Activated B cell treated with CpG ODN at 0.5 μM for 24 hours (primary cell): ENCODE measurements around the gene GBP4. TPM values are rescaled to one million over a fixed set of nuclear protein-coding genes. Genes with fewer than 3 reads are reported as not detected.

Experiments used
- ATAC-seq: fragments of 200-7000 bp; cut with Tn5 transposase; one replicate; pipeline ENCODE4 v1.10.0; 2021; ENCODE audit warnings: low read depth, mild to moderate bottlenecking, moderate library complexity
- CTCF ChIA-PET: fragments of 350-600 bp; sonication (Branson Sonifier 250); formaldehyde crosslinking; loops from one replicate; lab custom pipeline; 2021; ENCODE audit warnings: antibody characterized with exemption; lab: Charles Lee
- POLR2A ChIA-PET: fragments of 350-600 bp; sonication (Branson Sonifier 250); formaldehyde crosslinking; loops from one replicate; lab custom pipeline; 2021; ENCODE audit warnings: antibody characterized with exemption; lab: Charles Lee
- DNase-seq: peaks from one replicate; pipeline ENCODE4 v3.0.0; 2022
- H3K27ac Mint-ChIP-seq: one replicate; pipeline ENCODE4 v1.8.0; 2020; ENCODE audit warnings: mixed read lengths
- H3K27me3 Mint-ChIP-seq: one replicate; pipeline ENCODE4 v1.8.0; 2021; ENCODE audit warnings: mixed read lengths
- H3K36me3 Mint-ChIP-seq: one replicate; pipeline ENCODE4 v1.8.0; 2021; ENCODE audit warnings: low read depth, mixed read lengths
- H3K4me1 Mint-ChIP-seq: one replicate; pipeline ENCODE4 v1.8.0; 2021; ENCODE audit warnings: mixed read lengths
- H3K4me3 Mint-ChIP-seq: one replicate; pipeline ENCODE4 v1.8.0; 2020; ENCODE audit warnings: mild to moderate bottlenecking, mixed read lengths
- H3K9me3 Mint-ChIP-seq: one replicate; pipeline ENCODE4 v1.8.0; 2020; ENCODE audit warnings: mixed read lengths
- CTCF ChIP-seq: fragments of 200-600 bp; IDR thresholded peaks from one replicate; pipeline ENCODE4 v1.8.0; 2022; ENCODE audit warnings: antibody characterized with exemption, mild to moderate bottlenecking
- intact Hi-C: fragments of 100-400 bp; cut with micrococcal nuclease; formaldehyde crosslinking; loops from one replicate; pipeline ENCODE4 v1.15.1; 2024
- total RNA-seq: library from RNA; stranded (reverse); gene quantifications from 2 replicates; pipeline ENCODE4 v1.2.3, GENCODE V29; 2022

GBP4 gene
- total RNA-seq, 1 donor from 2014 or later, result 19.2 TPM

GRCh38 chr1:89149976-89150375 is 48.8 kb downstream of the GBP4 start:
- ChIA-PET POLR2A (interaction anchor here (0.7 kb wide), 1 partner anchor 27 kb away, joined by 3 read pairs; no protein-coding TSS in a partner anchor), CTCF (no interaction called here)
- TF ChIP-seq CTCF, result no peak

GRCh38 chr1:89149229-89149628 is 49.5 kb downstream of the GBP4 start:
- ChIA-PET CTCF (no interaction called here), POLR2A (no interaction called here)
- intact Hi-C loops, result no loop called here
- no peaks in the 10 kb centered on the region for H3K36me3 Mint-ChIP-seq
- ATAC-seq, result no peak
- no peak for DNase-seq
- no peak for TF ChIP-seq CTCF
- no peak overlapping the region for H3K27ac Mint-ChIP-seq
- H3K4me3 Mint-ChIP-seq, result no peak overlapping the region
- H3K9me3 Mint-ChIP-seq, result no peaks in the 10 kb centered on the region
- no peaks in the 10 kb centered on the region for H3K4me1 Mint-ChIP-seq
- H3K27me3 Mint-ChIP-seq, result no peaks in the 10 kb centered on the region

More at GRCh38 chr1:89149976-89150375, 48.8 kb downstream of the GBP4 start:
- DNase-seq (no peak), ATAC-seq (no peak)
- Mint-ChIP-seq H3K4me1 (no peaks in the 10 kb centered on the region), H3K9me3 (no peaks in the 10 kb centered on the region), H3K27ac (no peak overlapping the region), H3K4me3 (no peak overlapping the region), H3K36me3 (no peaks in the 10 kb centered on the region), H3K27me3 (no peaks in the 10 kb centered on the region)
- intact Hi-C loops, result no loop called here

- TF ChIP-seq CTCF, result no peak
- Mint-ChIP-seq H3K9me3 (no peaks in the 10 kb centered on the region), H3K36me3 (no peaks in the 10 kb centered on the region), H3K27me3 (no peaks in the 10 kb centered on the region), H3K4me3 (no peak overlapping the region), H3K27ac (no peak overlapping the region), H3K4me1 (no peaks in the 10 kb centered on the region)
- DNase-seq, result no peak
- no peak for ATAC-seq
- ChIA-PET CTCF (no interaction called here), POLR2A (no interaction called here)
- intact Hi-C loops, result no loop called here
These were observed 50.8 kb downstream of the GBP4 start for GRCh38 chr1:89147678-89148658.

GRCh38 chr1:89146721-89147120 is 52.0 kb downstream of the GBP4 start:
- Mint-ChIP-seq H3K27me3 (no peaks in the 10 kb centered on the region), H3K27ac (no peak overlapping the region), H3K4me3 (no peak overlapping the region), H3K36me3 (no peaks in the 10 kb centered on the region), H3K9me3 (no peaks in the 10 kb centered on the region), H3K4me1 (no peaks in the 10 kb centered on the region)
- no peak for TF ChIP-seq CTCF
- DNase-seq, result no peak
- ATAC-seq, result no peak
- ChIA-PET POLR2A (no interaction called here), CTCF (no interaction called here)
- intact Hi-C loops, result no loop called here

GRCh38 chr1:89143484-89143883 is 55.3 kb downstream of the GBP4 start:
- CTCF ChIA-PET, result no interaction called here
- POLR2A ChIA-PET, result no interaction called here
- H3K27ac Mint-ChIP-seq, result no peak overlapping the region
- H3K9me3 Mint-ChIP-seq, result no peaks in the 10 kb centered on the region
- ATAC-seq (no peak), DNase-seq (no peak)
- H3K4me3 Mint-ChIP-seq, result no peak overlapping the region
- intact Hi-C loops, result no loop called here
- no peak for TF ChIP-seq CTCF
- H3K27me3 Mint-ChIP-seq, result no peaks in the 10 kb centered on the region
- no peaks in the 10 kb centered on the region for H3K4me1 Mint-ChIP-seq
- H3K36me3 Mint-ChIP-seq, result no peaks in the 10 kb centered on the region
